RWPE2 (cell line): ENCODE results near the gene ZFR.

Source experiments
- ATAC-seq: fragments of 200-7000 bp; cut with Tn5 transposase; 3 replicates; pipeline ENCODE4 v1.9.1; 2021; ENCODE audit warnings: low read depth
- DNase-seq: peaks from one replicate; pipeline ENCODE4 v3.0.0-alpha.2; 2020; ENCODE audit warnings: low spot score
- H3K27ac ChIP-seq: fragments of 450-650 bp; 2 replicates; pipeline ENCODE4 v1.5.1; 2017; ENCODE audit warnings: mild to moderate bottlenecking; ENCODE audit not compliant: poor library complexity, severe bottlenecking
- H3K27me3 ChIP-seq: fragments of 250-450 bp; sonication (Bioruptor Pico); 2 replicates; pipeline ENCODE4 v1.5.1; 2021; ENCODE audit warnings: mild to moderate bottlenecking, moderate library complexity; ENCODE audit not compliant: insufficient read depth, poor library complexity, severe bottlenecking
- H3K36me3 ChIP-seq: fragments of 250-450 bp; sonication (Bioruptor Pico); 2 replicates; pipeline ENCODE4 v1.5.1; 2020; ENCODE audit warnings: low read depth, mild to moderate bottlenecking, moderate library complexity
- H3K4me1 ChIP-seq: fragments of 250-450 bp; sonication (Bioruptor Pico); 2 replicates; pipeline ENCODE4 v1.5.1; 2021; ENCODE audit warnings: mild to moderate bottlenecking, moderate library complexity; ENCODE audit not compliant: insufficient read depth, poor library complexity, severe bottlenecking
- H3K4me3 ChIP-seq: fragments of 250-450 bp; sonication (Bioruptor Pico); 2 replicates; pipeline ENCODE4 v1.5.1; 2021; ENCODE audit warnings: mild to moderate bottlenecking, moderate library complexity; ENCODE audit not compliant: severe bottlenecking
- H3K9me3 ChIP-seq: fragments of 250-450 bp; sonication (Bioruptor Pico); 2 replicates; pipeline ENCODE4 v1.5.1; 2021; ENCODE audit warnings: mild to moderate bottlenecking, moderate library complexity; ENCODE audit not compliant: severe bottlenecking
- TF ChIP-seq, protein P1 (sequence below): fragments of 450-650 bp; IDR thresholded peaks from one replicate; pipeline ENCODE4 v1.5.1; 2017; ENCODE audit warnings: mild to moderate bottlenecking, moderate library complexity; ENCODE audit not compliant: poor library complexity, severe bottlenecking

ZFR gene

DNA sequence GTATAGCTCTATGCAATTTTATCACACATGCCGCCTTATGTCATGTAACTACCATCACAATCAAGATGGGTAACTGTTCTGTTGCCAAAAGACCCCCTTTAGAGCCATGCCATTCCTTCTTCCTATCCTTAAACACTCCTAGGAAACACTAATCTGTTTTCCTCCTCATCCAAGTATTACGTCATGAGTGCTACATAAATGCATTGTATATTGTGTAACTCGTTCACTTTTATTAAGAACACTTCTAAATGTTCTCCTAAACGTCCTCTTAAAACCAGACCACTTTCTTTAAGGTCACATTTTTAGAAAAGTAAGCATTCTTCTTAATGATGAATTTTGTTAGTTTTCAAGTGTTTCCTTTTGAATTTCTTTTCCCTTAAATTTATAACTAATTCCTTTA, 82.0 kb downstream of the ZFR start:
- DNase-seq = no peak
- H3K27me3 ChIP-seq = no peaks in the 10 kb centered on the region
- TF ChIP-seq, protein P1, sequence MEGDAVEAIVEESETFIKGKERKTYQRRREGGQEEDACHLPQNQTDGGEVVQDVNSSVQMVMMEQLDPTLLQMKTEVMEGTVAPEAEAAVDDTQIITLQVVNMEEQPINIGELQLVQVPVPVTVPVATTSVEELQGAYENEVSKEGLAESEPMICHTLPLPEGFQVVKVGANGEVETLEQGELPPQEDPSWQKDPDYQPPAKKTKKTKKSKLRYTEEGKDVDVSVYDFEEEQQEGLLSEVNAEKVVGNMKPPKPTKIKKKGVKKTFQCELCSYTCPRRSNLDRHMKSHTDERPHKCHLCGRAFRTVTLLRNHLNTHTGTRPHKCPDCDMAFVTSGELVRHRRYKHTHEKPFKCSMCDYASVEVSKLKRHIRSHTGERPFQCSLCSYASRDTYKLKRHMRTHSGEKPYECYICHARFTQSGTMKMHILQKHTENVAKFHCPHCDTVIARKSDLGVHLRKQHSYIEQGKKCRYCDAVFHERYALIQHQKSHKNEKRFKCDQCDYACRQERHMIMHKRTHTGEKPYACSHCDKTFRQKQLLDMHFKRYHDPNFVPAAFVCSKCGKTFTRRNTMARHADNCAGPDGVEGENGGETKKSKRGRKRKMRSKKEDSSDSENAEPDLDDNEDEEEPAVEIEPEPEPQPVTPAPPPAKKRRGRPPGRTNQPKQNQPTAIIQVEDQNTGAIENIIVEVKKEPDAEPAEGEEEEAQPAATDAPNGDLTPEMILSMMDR = no peak
- no peaks in the 10 kb centered on the region for H3K4me1 ChIP-seq
- H3K4me3 ChIP-seq = no peak overlapping the region
- H3K9me3 ChIP-seq = no peaks in the 10 kb centered on the region
- ATAC-seq = no peak
- H3K27ac ChIP-seq = no peak overlapping the region
- peaks cover 90% of the 10 kb centered on the region for H3K36me3 ChIP-seq

DNA sequence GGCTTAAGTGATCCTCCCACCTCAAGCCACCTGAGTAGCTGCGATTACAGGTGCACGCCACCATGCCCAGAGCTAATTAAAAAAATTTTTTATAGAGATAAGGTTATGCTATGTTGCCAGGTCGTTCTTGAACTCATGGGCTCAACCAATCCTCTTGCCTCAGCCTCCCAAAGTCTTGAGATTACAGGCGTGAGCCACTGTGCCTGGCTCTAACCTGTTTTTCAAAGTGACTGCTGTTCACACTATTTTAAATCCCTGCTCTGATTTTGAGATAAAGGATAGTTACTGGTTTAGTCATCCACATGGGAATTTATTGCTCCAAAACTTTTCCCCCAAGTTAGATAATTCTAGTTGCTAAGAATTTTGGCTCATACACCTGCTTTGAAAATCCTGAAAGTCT, 83.6 kb downstream of the ZFR start:
- Histone ChIP-seq H3K4me1 (no peaks in the 10 kb centered on the region), H3K9me3 (no peaks in the 10 kb centered on the region), H3K27me3 (no peaks in the 10 kb centered on the region), H3K4me3 (no peak overlapping the region), H3K27ac (no peak overlapping the region), H3K36me3 (peaks cover 90% of the 10 kb centered on the region)
- DNase-seq (no peak), ATAC-seq (no peak)
- TF ChIP-seq, protein P1 = no peak

DNA sequence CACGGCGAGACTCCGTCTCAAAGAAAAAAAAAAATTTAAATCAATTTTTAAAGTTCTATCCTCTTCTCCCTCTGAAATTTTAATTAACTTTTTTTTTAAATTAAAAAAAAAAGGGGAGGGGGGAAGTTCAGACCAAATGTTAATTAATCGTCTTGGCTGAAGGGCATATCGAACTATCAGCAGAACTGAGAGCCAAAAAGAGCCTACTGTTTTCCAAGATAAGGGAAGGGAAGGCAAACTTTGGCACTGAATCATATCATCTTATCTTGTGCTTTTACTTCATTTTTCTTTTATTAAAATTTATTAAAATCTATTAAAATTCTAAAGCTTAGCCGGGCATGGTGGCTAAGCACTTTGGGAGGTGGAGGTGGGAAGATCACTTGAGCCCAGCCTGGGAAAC, 85.9 kb downstream of the ZFR start:
- no peak overlapping the region for H3K4me3 ChIP-seq
- H3K36me3 ChIP-seq = peaks cover 92% of the 10 kb centered on the region
- no peak for DNase-seq
- no peaks in the 10 kb centered on the region for H3K9me3 ChIP-seq
- ATAC-seq = no peak
- H3K4me1 ChIP-seq = no peaks in the 10 kb centered on the region
- no peak overlapping the region for H3K27ac ChIP-seq
- H3K27me3 ChIP-seq = no peaks in the 10 kb centered on the region
- TF ChIP-seq, protein P1 = no peak

DNA sequence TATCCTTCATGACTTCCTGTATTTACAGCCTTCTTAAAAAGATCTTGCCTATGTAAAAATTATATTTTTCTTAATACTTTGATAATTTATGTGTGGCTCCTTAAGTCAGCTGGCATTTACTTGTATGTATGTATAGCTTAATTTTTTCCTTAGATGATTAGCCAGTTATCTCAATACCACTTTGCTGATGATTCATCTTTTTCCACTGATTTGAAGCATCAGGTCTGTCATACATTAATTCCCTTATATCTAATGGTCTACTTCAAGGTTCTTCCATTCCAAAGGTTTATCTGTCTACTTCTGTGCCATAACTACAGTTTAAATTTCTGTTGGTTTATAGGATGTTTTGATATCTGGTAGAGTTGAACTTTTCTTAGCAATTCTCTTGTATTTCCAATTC, 86.9 kb downstream of the ZFR start:
- H3K27ac ChIP-seq = no peak overlapping the region
- peaks cover 83% of the 10 kb centered on the region for H3K36me3 ChIP-seq
- no peaks in the 10 kb centered on the region for H3K4me1 ChIP-seq
- no peaks in the 10 kb centered on the region for H3K9me3 ChIP-seq
- TF ChIP-seq, protein P1 = no peak
- DNase-seq (no peak), ATAC-seq (no peak)
- H3K4me3 ChIP-seq = no peak overlapping the region
- H3K27me3 ChIP-seq = no peaks in the 10 kb centered on the region

DNA sequence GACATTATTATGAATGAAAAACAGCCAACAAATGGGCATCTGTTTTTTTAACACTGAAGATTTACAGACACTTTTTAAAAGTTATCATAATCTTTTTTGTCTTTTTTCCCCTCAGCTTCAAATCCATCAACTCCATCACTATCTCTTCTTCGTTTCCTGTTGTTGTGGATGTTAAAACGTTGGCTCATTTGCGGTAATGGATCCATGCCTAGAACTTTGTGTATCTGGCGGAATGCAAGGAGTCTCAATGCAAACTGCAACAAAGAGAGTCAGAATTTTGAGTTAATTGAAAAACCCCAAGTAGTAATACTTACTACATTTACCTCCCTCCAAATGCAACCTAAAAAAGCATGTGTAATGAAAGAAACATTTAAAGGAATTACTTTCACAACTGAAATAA, 88.9 kb downstream of the ZFR start:
- DNase-seq (no peak), ATAC-seq (no peak)
- no peaks in the 10 kb centered on the region for H3K4me1 ChIP-seq
- TF ChIP-seq, protein P1 = no peak
- no peaks in the 10 kb centered on the region for H3K27me3 ChIP-seq
- H3K4me3 ChIP-seq = no peak overlapping the region
- no peak overlapping the region for H3K27ac ChIP-seq
- peaks cover 65% of the 10 kb centered on the region for H3K36me3 ChIP-seq
- H3K9me3 ChIP-seq = no peaks in the 10 kb centered on the region
